CD14-positive monocyte (primary cell): Measurements from ENCODE around the gene SPTBN5. TPM values are rescaled to one million over a fixed set of nuclear protein-coding genes. Genes with fewer than 3 reads are reported as not detected.

Experiments used
- DNase-seq, 3 donors: peaks; one replicate each; pipeline ENCODE4 v3.0.0-alpha.2; 2011 to 2022
- H2AFZ ChIP-seq: 2 replicates; pipeline ENCODE4 v1.6.0; 2012; ENCODE audit warnings: mild to moderate bottlenecking, low read depth, low read length, inconsistent platforms; ENCODE audit not compliant: insufficient read depth, poor library complexity, severe bottlenecking
- H3K27ac ChIP-seq, 2 donors: 1 replicate in 1 of 2; 2 replicates in 1 of 2; pipeline ENCODE4 v1.5.1; 2012 to 2013; ENCODE audit warnings: low read length in 2 of 2, control low read depth in 1 of 2, inconsistent platforms in 1 of 2, low read depth in 1 of 2, mild to moderate bottlenecking in 1 of 2
- H3K27me3 ChIP-seq, 2 donors: one replicate each; pipeline versions ENCODE4 v1.6.0 to v1.6.1; 2011 to 2013; ENCODE audit warnings: low read length in 2 of 2; ENCODE audit not compliant: control insufficient read depth in 2 of 2, insufficient read depth in 2 of 2
- H3K36me3 ChIP-seq, 2 donors: replicated peaks in 1 of 2; 1 replicate in 1 of 2; 2 replicates in 1 of 2; pipeline versions ENCODE4 v1.5.1 to v1.6.1; 2012 to 2013; ENCODE audit warnings: low read length in 2 of 2, control low read depth in 1 of 2, inconsistent platforms in 1 of 2, mild to moderate bottlenecking in 1 of 2; ENCODE audit not compliant: insufficient read depth in 2 of 2, control insufficient read depth in 1 of 2
- H3K4me1 ChIP-seq, 2 donors: 1 replicate in 1 of 2; 2 replicates in 1 of 2; pipeline versions ENCODE4 v1.5.1 to v1.6.1; 2012 to 2013; ENCODE audit warnings: low read length in 2 of 2, control low read depth in 1 of 2, inconsistent platforms in 1 of 2, mild to moderate bottlenecking in 1 of 2, moderate library complexity in 1 of 2; ENCODE audit not compliant: insufficient read depth in 2 of 2, control insufficient read depth in 1 of 2
- H3K4me2 ChIP-seq: replicated peaks from 2 replicates; pipeline ENCODE3; 2012; ENCODE audit warnings: low read length, moderate library complexity, mild to moderate bottlenecking; ENCODE audit not compliant: poor library complexity, severe bottlenecking; ENCODE audit errors: extremely low read depth
- H3K4me3 ChIP-seq, 3 experiments: fragments of 200-600 bp in 1 of 3; sonication (generic) in 1 of 3; replicated peaks in 1 of 3; 1 replicate in 2 of 3; 2 replicates in 1 of 3; pipeline ENCODE4 v1.5.1; 2011 to 2013; ENCODE audit warnings: low read length in 3 of 3, mild to moderate bottlenecking in 3 of 3, control low read depth in 2 of 3, low read depth in 2 of 3, inconsistent platforms in 1 of 3, moderate library complexity in 1 of 3
- H3K79me2 ChIP-seq: 2 replicates; pipeline ENCODE4 v1.6.0; 2012; ENCODE audit warnings: mild to moderate bottlenecking, control low read depth, inconsistent platforms, low read length, moderate library complexity; ENCODE audit not compliant: insufficient read depth
- H3K9ac ChIP-seq: 2 replicates; pipeline ENCODE4 v1.6.0; 2017; ENCODE audit warnings: low read length, mild to moderate bottlenecking; ENCODE audit not compliant: insufficient read depth, poor library complexity, severe bottlenecking
- H3K9me3 ChIP-seq, 2 donors: replicated peaks in 1 of 2; 1 replicate in 1 of 2; 2 replicates in 1 of 2; pipeline versions ENCODE4 v1.5.1 to v1.6.1; 2012 to 2013; ENCODE audit warnings: low read length in 2 of 2, control low read depth in 1 of 2; ENCODE audit not compliant: control insufficient read depth in 1 of 2, insufficient read depth in 1 of 2
- H4K20me1 ChIP-seq: 2 replicates; pipeline ENCODE4 v1.6.0; 2012; ENCODE audit warnings: mild to moderate bottlenecking, low read length, control low read depth, moderate library complexity; ENCODE audit not compliant: insufficient read depth
- H3K27ac Mint-ChIP-seq, 7 donors: one replicate each; pipeline ENCODE4 v1.8.0; 2020; ENCODE audit warnings: mild to moderate bottlenecking in 7 of 7, mixed read lengths in 7 of 7, moderate library complexity in 6 of 7, inconsistent platforms in 2 of 7
- H3K27me3 Mint-ChIP-seq, 3 donors: one replicate each; pipeline ENCODE4 v1.8.0; 2021 to 2022; ENCODE audit warnings: low read depth in 3 of 3, mild to moderate bottlenecking in 3 of 3, mixed read lengths in 3 of 3, moderate library complexity in 3 of 3, inconsistent platforms in 1 of 3
- H3K36me3 Mint-ChIP-seq, 2 donors: one replicate each; pipeline ENCODE4 v1.8.0; 2020; ENCODE audit warnings: mixed read lengths in 2 of 2, inconsistent platforms in 1 of 2, mild to moderate bottlenecking in 1 of 2
- H3K4me1 Mint-ChIP-seq: one replicate; pipeline ENCODE4 v1.8.0; 2020; ENCODE audit warnings: mild to moderate bottlenecking, mixed read lengths
- H3K4me3 Mint-ChIP-seq, 2 donors: one replicate each; pipeline ENCODE4 v1.8.0; 2020; ENCODE audit warnings: mild to moderate bottlenecking in 2 of 2, mixed read lengths in 2 of 2, moderate library complexity in 1 of 2
- H3K9me3 Mint-ChIP-seq, 7 donors: one replicate each; pipeline ENCODE4 v1.8.0; 2020 to 2022; ENCODE audit warnings: mixed read lengths in 7 of 7, mild to moderate bottlenecking in 6 of 7, moderate library complexity in 6 of 7, inconsistent platforms in 2 of 7
- CTCF ChIP-seq: fragments of 200-600 bp; IDR thresholded peaks from one replicate; pipeline ENCODE4 v1.8.0; 2022; ENCODE audit warnings: antibody characterized with exemption, mild to moderate bottlenecking
- WGBS: methylation state at CpG from one replicate; pipeline ENCODE4 v1.1.5; 2013; ENCODE audit warnings: missing lambda C conversion rate; ENCODE audit not compliant: insufficient coverage; 5-methylcytosine and 5-hydroxymethylcytosine counted together
- intact Hi-C, 2 donors: fragments of 100-400 bp; cut with micrococcal nuclease; formaldehyde crosslinking; loops; one replicate each; pipeline versions ENCODE4 v1.15.0 to v1.15.1; 2023
- polyA plus RNA-seq, 3 donors: library from polyadenylated mRNA; depleted of rRNA in 1 of 3; unstranded in 2 of 3; stranded (reverse) in 1 of 3; fragments of 300-500 nt in 2 of 3; fragments of >200 nt in 1 of 3; fragmentation: Illumina TruSeq in 2 of 3; gene quantifications; 1 replicate in 2 of 3; 2 replicates in 1 of 3; pipeline ENCODE4 v1.2.3, GENCODE V29; 2012 to 2021

The SPTBN5 gene
- polyA plus RNA-seq, 3 donors, result 0.29 TPM; not detected in 2

- Mint-ChIP-seq H3K4me3 (no peak overlapping the region), H3K9me3 (no peaks in the 10 kb centered on the region), H3K4me1 (no peaks in the 10 kb centered on the region), H3K27me3 (peaks cover 5 to 7% (median 5%) of the 10 kb centered on the region in 3 donors), H3K27ac (no peak overlapping the region), H3K36me3 (no peaks in the 10 kb centered on the region)
- Histone ChIP-seq H4K20me1 (no peaks in the 10 kb centered on the region), H3K79me2 (no peaks in the 10 kb centered on the region), H3K4me3 (no peak overlapping the region), H3K27ac (no peak overlapping the region), H3K9me3 (no peaks in the 10 kb centered on the region), H3K9ac (no peak overlapping the region), H2AFZ (no peak overlapping the region), H3K36me3 (no peaks in the 10 kb centered on the region), H3K4me2 (no peak overlapping the region), H3K4me1 (no peaks in the 10 kb centered on the region), H3K27me3 (no peaks in the 10 kb centered on the region)
- 96% methylated on average over 15 of the region's 15 CpGs for WGBS
- DNase-seq, result no peak
- TF ChIP-seq CTCF, result no peak
- intact Hi-C loops, result no loop called here
Observed at GRCh38 chr15:41868321-41868720, 25.5 kb downstream of the SPTBN5 start.

- TF ChIP-seq CTCF, result no peak
- no peak overlapping the region for H3K4me3 ChIP-seq
- Mint-ChIP-seq H3K9me3 (no peaks in the 10 kb centered on the region), H3K4me1 (no peaks in the 10 kb centered on the region), H3K27me3 (peaks cover 0 to 5% (median 3%) of the 10 kb centered on the region in 3 donors), H3K4me3 (no peak overlapping the region), H3K27ac (no peak overlapping the region), H3K36me3 (no peaks in the 10 kb centered on the region)
- no peak overlapping the region for H3K27ac ChIP-seq
- H3K9ac ChIP-seq, result no peak overlapping the region
- no peaks in the 10 kb centered on the region for H3K27me3 ChIP-seq
- H3K79me2 ChIP-seq, result no peaks in the 10 kb centered on the region
- H2AFZ ChIP-seq, result no peak overlapping the region
- H3K9me3 ChIP-seq, result no peaks in the 10 kb centered on the region
- no peaks in the 10 kb centered on the region for H3K4me1 ChIP-seq
- H3K36me3 ChIP-seq, result no peaks in the 10 kb centered on the region
- no peak for DNase-seq
- H4K20me1 ChIP-seq, result no peaks in the 10 kb centered on the region
- WGBS, result 92% methylated on average over 25 of the region's 25 CpGs
- intact Hi-C loops, result no loop called here
- H3K4me2 ChIP-seq, result no peak overlapping the region
Observed at GRCh38 chr15:41866872-41867579, 26.8 kb downstream of the SPTBN5 start.
